ENCODE data around the gene FAM107B.

GRCh38 chr10:14593806-14594205, 180.9 kb downstream of the FAM107B start:
- TF ChIP-seq CTCF (IDR thresholded peaks at IDR 0.05; ENCODE audit: poor library complexity): no peak
- TF ChIP-seq EZH2phosphoT487 (IDR thresholded peaks at IDR 0.05; ENCODE audit: low read depth, severe bottlenecking, unreplicated experiment): no peak

Data from hepatocyte (in vitro differentiated cells).